ENCODE results near the gene UPK1B.

UPK1B gene

GRCh38 chr3:119147494-119147893 is 25.9 kb upstream of the UPK1B start:
- Histone ChIP-seq H3K4me1 (ENCODE audit: low read length) (no peaks in the 10 kb centered on the region), H3K4me2 (ENCODE audit: low read length) (no peak overlapping the region), H3K9ac (ENCODE audit: low read length) (no peak overlapping the region), H4K20me1 (ENCODE audit: insufficient read depth, low read length) (no peaks in the 10 kb centered on the region), H3K36me3 (replicated peaks; ENCODE audit: low read depth, low read length) (no peaks in the 10 kb centered on the region), H3K27me3 (ENCODE audit: low read depth, low read length) (no peaks in the 10 kb centered on the region), H3K9me3 (ENCODE audit: insufficient read depth, low read length) (no peaks in the 10 kb centered on the region), H3K79me2 (ENCODE audit: low read length) (no peaks in the 10 kb centered on the region), H2AFZ (ENCODE audit: low read depth, low read length) (no peak overlapping the region), H3K4me3 (ENCODE audit: low read length) (no peak overlapping the region), H3K27ac (ENCODE audit: low read length) (no peak overlapping the region)
- TF ChIP-seq CTCF (IDR thresholded peaks at IDR 0.05; ENCODE audit: low read depth, low read length), result no peak
- TF ChIP-seq EZH2phosphoT487 (IDR thresholded peaks at IDR 0.05; ENCODE audit: low read depth), result no peak

GRCh38 chr3:119148493-119149180 is 24.8 kb upstream of the UPK1B start:
- Histone ChIP-seq H3K27me3 (ENCODE audit: low read depth, low read length) (no peaks in the 10 kb centered on the region), H3K36me3 (replicated peaks; ENCODE audit: low read depth, low read length) (no peaks in the 10 kb centered on the region), H3K27ac (ENCODE audit: low read length) (no peak overlapping the region), H3K9me3 (ENCODE audit: insufficient read depth, low read length) (no peaks in the 10 kb centered on the region), H2AFZ (ENCODE audit: low read depth, low read length) (no peak overlapping the region), H3K4me3 (ENCODE audit: low read length) (no peak overlapping the region), H3K9ac (ENCODE audit: low read length) (no peak overlapping the region), H3K4me1 (ENCODE audit: low read length) (no peaks in the 10 kb centered on the region), H4K20me1 (ENCODE audit: insufficient read depth, low read length) (no peaks in the 10 kb centered on the region), H3K4me2 (ENCODE audit: low read length) (no peak overlapping the region), H3K79me2 (ENCODE audit: low read length) (no peaks in the 10 kb centered on the region)
- no peak for TF ChIP-seq EZH2phosphoT487 (IDR thresholded peaks at IDR 0.05; ENCODE audit: low read depth)
- no peak for TF ChIP-seq CTCF (IDR thresholded peaks at IDR 0.05; ENCODE audit: low read depth, low read length)

- Histone ChIP-seq H3K9ac (ENCODE audit: low read length) (no peak overlapping the region), H3K36me3 (replicated peaks; ENCODE audit: low read depth, low read length) (no peaks in the 10 kb centered on the region), H2AFZ (ENCODE audit: low read depth, low read length) (0 out of 2 replicates have a peak overlapping the region, but pooled peaks have one; percentile 9), H3K27ac (ENCODE audit: low read length) (no peak overlapping the region), H3K4me1 (ENCODE audit: low read length) (no peaks in the 10 kb centered on the region), H3K27me3 (ENCODE audit: low read depth, low read length) (no peaks in the 10 kb centered on the region), H3K4me2 (ENCODE audit: low read length) (no peak overlapping the region), H3K9me3 (ENCODE audit: insufficient read depth, low read length) (no peaks in the 10 kb centered on the region), H4K20me1 (ENCODE audit: insufficient read depth, low read length) (no peaks in the 10 kb centered on the region), H3K4me3 (ENCODE audit: low read length) (no peak overlapping the region), H3K79me2 (ENCODE audit: low read length) (no peaks in the 10 kb centered on the region)
- TF ChIP-seq CTCF (IDR thresholded peaks at IDR 0.05; ENCODE audit: low read depth, low read length) (no peak), EZH2phosphoT487 (IDR thresholded peaks at IDR 0.05; ENCODE audit: low read depth) (no peak)
Observed at GRCh38 chr3:119149484-119149883, 23.9 kb upstream of the UPK1B start.

GRCh38 chr3:119156868-119157267 is 16.5 kb upstream of the UPK1B start:
- Histone ChIP-seq H3K27me3 (ENCODE audit: low read depth, low read length) (no peaks in the 10 kb centered on the region), H3K27ac (ENCODE audit: low read length) (no peak overlapping the region), H3K4me2 (ENCODE audit: low read length) (no peak overlapping the region), H4K20me1 (ENCODE audit: insufficient read depth, low read length) (no peaks in the 10 kb centered on the region), H3K9me3 (ENCODE audit: insufficient read depth, low read length) (peaks cover 5% of the 10 kb centered on the region; the same call in 1 of the 2 replicates), H3K4me3 (ENCODE audit: low read length) (no peak overlapping the region), H3K9ac (ENCODE audit: low read length) (no peak overlapping the region), H3K36me3 (replicated peaks; ENCODE audit: low read depth, low read length) (no peaks in the 10 kb centered on the region), H3K79me2 (ENCODE audit: low read length) (no peaks in the 10 kb centered on the region), H3K4me1 (ENCODE audit: low read length) (no peaks in the 10 kb centered on the region), H2AFZ (ENCODE audit: low read depth, low read length) (no peak overlapping the region)
- no peak for TF ChIP-seq CTCF (IDR thresholded peaks at IDR 0.05; ENCODE audit: low read depth, low read length)
- TF ChIP-seq EZH2phosphoT487 (IDR thresholded peaks at IDR 0.05; ENCODE audit: low read depth), result no peak

All from OCI-LY3 (cell line).